Duodenal mucosa (tissue), 2 donors: ENCODE data around the gene ABCF3.
A peak's percentile ranks its signal among the peaks of the same experiment; 100 is the strongest.

Experiments used
- H3K27ac ChIP-seq: one replicate; pipeline ENCODE4 v1.7.0; 2013; ENCODE audit warnings: low read depth, low read length
- H3K27me3 ChIP-seq, 2 donors: one replicate each; pipeline ENCODE4 v1.7.0; 2013; ENCODE audit warnings: low read length in 2 of 2, control low read depth in 1 of 2; ENCODE audit not compliant: insufficient read depth in 2 of 2, control insufficient read depth in 1 of 2
- H3K36me3 ChIP-seq, 2 donors: one replicate each; pipeline ENCODE4 v1.7.0; 2013; ENCODE audit warnings: low read length in 2 of 2, control low read depth in 1 of 2; ENCODE audit not compliant: insufficient read depth in 2 of 2, control insufficient read depth in 1 of 2
- H3K4me1 ChIP-seq, 2 donors: one replicate each; pipeline ENCODE4 v1.7.0; 2013; ENCODE audit warnings: low read length in 2 of 2, control low read depth in 1 of 2; ENCODE audit not compliant: insufficient read depth in 2 of 2, control insufficient read depth in 1 of 2
- H3K4me3 ChIP-seq, 2 donors: one replicate each; pipeline ENCODE4 v1.7.0; 2013; ENCODE audit warnings: low read length in 2 of 2, low read depth in 1 of 2
- H3K9ac ChIP-seq, 2 donors: one replicate each; pipeline ENCODE4 v1.7.0; 2013; ENCODE audit warnings: low read length in 2 of 2, low read depth in 1 of 2
- H3K9me3 ChIP-seq, 2 donors: one replicate each; pipeline ENCODE4 v1.7.0; 2013; ENCODE audit warnings: low read length in 2 of 2, control low read depth in 1 of 2; ENCODE audit not compliant: control insufficient read depth in 1 of 2

The ABCF3 gene

GRCh38 chr3:184236636-184237035 is 50.6 kb downstream of the ABCF3 start:
- H3K4me3 ChIP-seq: no peak overlapping the region
- no peak overlapping the region for H3K9ac ChIP-seq
- no peaks in the 10 kb centered on the region for H3K36me3 ChIP-seq
- peaks cover 4 to 16% of the 10 kb centered on the region in 2 donors for H3K27me3 ChIP-seq
- peaks cover 0 to 14% of the 10 kb centered on the region in 2 donors for H3K4me1 ChIP-seq
- H3K27ac ChIP-seq: no peak overlapping the region
- H3K9me3 ChIP-seq: no peaks in the 10 kb centered on the region

- Histone ChIP-seq H3K27ac (no peak overlapping the region), H3K36me3 (peaks cover 0 to 3% of the 10 kb centered on the region in 2 donors), H3K27me3 (peaks cover 0 to 11% of the 10 kb centered on the region in 2 donors), H3K4me3 (no peak overlapping the region), H3K4me1 (peaks cover 0 to 17% of the 10 kb centered on the region in 2 donors), H3K9ac (no peak overlapping the region), H3K9me3 (no peaks in the 10 kb centered on the region)
These were observed 51.2 kb downstream of the ABCF3 start for GRCh38 chr3:184237211-184237610.

- H3K27ac ChIP-seq: no peak overlapping the region
- H3K9ac ChIP-seq: no peak overlapping the region
- peaks cover 1 to 9% of the 10 kb centered on the region in 2 donors for H3K36me3 ChIP-seq
- peaks cover 0 to 6% of the 10 kb centered on the region in 2 donors for H3K27me3 ChIP-seq
- H3K9me3 ChIP-seq: no peaks in the 10 kb centered on the region
- H3K4me3 ChIP-seq: no peak overlapping the region
- peaks cover 0 to 17% of the 10 kb centered on the region in 2 donors for H3K4me1 ChIP-seq
These were observed 51.8 kb downstream of the ABCF3 start for GRCh38 chr3:184237807-184238206.

GRCh38 chr3:184238246-184238818 is 52.3 kb downstream of the ABCF3 start:
- H3K36me3 ChIP-seq: peaks cover 7 to 15% of the 10 kb centered on the region in 2 donors
- H3K27ac ChIP-seq: no peak overlapping the region

GRCh38 chr3:184239221-184239620 is 53.2 kb downstream of the ABCF3 start:
- Histone ChIP-seq H3K27ac (no peak overlapping the region), H3K9me3 (no peaks in the 10 kb centered on the region), H3K27me3 (no peaks in the 10 kb centered on the region), H3K9ac (no peak overlapping the region), H3K36me3 (peaks cover 13 to 24% of the 10 kb centered on the region in 2 donors), H3K4me1 (peaks cover 0 to 17% of the 10 kb centered on the region in 2 donors), H3K4me3 (no peak overlapping the region)

More at GRCh38 chr3:184238246-184238818, 52.3 kb downstream of the ABCF3 start:
- peaks cover 0 to 4% of the 10 kb centered on the region in 2 donors for H3K27me3 ChIP-seq
- no peak overlapping the region for H3K9ac ChIP-seq
- peaks cover 0 to 17% of the 10 kb centered on the region in 2 donors for H3K4me1 ChIP-seq
- no peak overlapping the region for H3K4me3 ChIP-seq
- no peaks in the 10 kb centered on the region for H3K9me3 ChIP-seq

- Histone ChIP-seq H3K9ac (no peak overlapping the region), H3K36me3 (peaks cover 17 to 28% of the 10 kb centered on the region in 2 donors), H3K9me3 (no peaks in the 10 kb centered on the region), H3K4me1 (peaks cover 0 to 17% of the 10 kb centered on the region in 2 donors), H3K4me3 (no peak overlapping the region), H3K27ac (no peak overlapping the region), H3K27me3 (no peaks in the 10 kb centered on the region)
These were observed 53.7 kb downstream of the ABCF3 start for GRCh38 chr3:184239708-184240107.

- H3K27ac ChIP-seq: no peak overlapping the region
- H3K4me1 ChIP-seq: peaks cover 0 to 17% of the 10 kb centered on the region in 2 donors
- no peak overlapping the region for H3K9ac ChIP-seq
- peaks cover 25 to 37% of the 10 kb centered on the region in 2 donors for H3K36me3 ChIP-seq
- H3K27me3 ChIP-seq: no peaks in the 10 kb centered on the region
- no peaks in the 10 kb centered on the region for H3K9me3 ChIP-seq
- H3K4me3 ChIP-seq: no peak overlapping the region
These were observed 54.6 kb downstream of the ABCF3 start for GRCh38 chr3:184240384-184241140.

- Histone ChIP-seq H3K27ac (no peak overlapping the region), H3K9me3 (no peaks in the 10 kb centered on the region), H3K4me3 (peak overlapping the region in 1 of 2 donors; percentile 54), H3K4me1 (peaks cover 0 to 17% of the 10 kb centered on the region in 2 donors), H3K36me3 (peaks cover 25 to 39% of the 10 kb centered on the region in 2 donors), H3K9ac (no peak overlapping the region), H3K27me3 (no peaks in the 10 kb centered on the region)
These were observed 55.1 kb downstream of the ABCF3 start for GRCh38 chr3:184241141-184241446.

GRCh38 chr3:184241447-184242296 is 55.7 kb downstream of the ABCF3 start:
- Histone ChIP-seq H3K27me3 (no peaks in the 10 kb centered on the region), H3K4me1 (peaks cover 0 to 17% of the 10 kb centered on the region in 2 donors), H3K9ac (no peak overlapping the region), H3K9me3 (no peaks in the 10 kb centered on the region), H3K36me3 (peaks cover 25 to 39% of the 10 kb centered on the region in 2 donors), H3K4me3 (peak overlapping the region in 1 of 2 donors; percentile 54), H3K27ac (no peak overlapping the region)

GRCh38 chr3:184242297-184242685 is 56.3 kb downstream of the ABCF3 start:
- no peak overlapping the region for H3K4me3 ChIP-seq
- H3K36me3 ChIP-seq: peaks cover 25 to 39% of the 10 kb centered on the region in 2 donors
- no peak overlapping the region for H3K27ac ChIP-seq
- no peak overlapping the region for H3K9ac ChIP-seq
- H3K4me1 ChIP-seq: peaks cover 0 to 17% of the 10 kb centered on the region in 2 donors
- H3K27me3 ChIP-seq: no peaks in the 10 kb centered on the region
- H3K9me3 ChIP-seq: no peaks in the 10 kb centered on the region
